Endodermal cell (in vitro differentiated cells): ENCODE data around the gene GRIK4. TPM values are rescaled to one million over a fixed set of nuclear protein-coding genes. Genes with fewer than 3 reads are reported as not detected.

Experiments used
- DNase-seq: peaks from one replicate; pipeline ENCODE4 v3.0.0-alpha.2; 2017
- H3K27ac ChIP-seq: 2 replicates; pipeline ENCODE4 v1.5.1; 2013; ENCODE audit warnings: mild to moderate bottlenecking, low read depth, low read length, moderate library complexity
- H3K27me3 ChIP-seq: 2 replicates; pipeline ENCODE4 v1.6.1; 2013; ENCODE audit warnings: mild to moderate bottlenecking, low read length, moderate library complexity; ENCODE audit not compliant: insufficient read depth, control insufficient read depth, poor library complexity, severe bottlenecking
- H3K36me3 ChIP-seq: 2 replicates; pipeline ENCODE4 v1.7.0; 2013; ENCODE audit warnings: mild to moderate bottlenecking, low read length, moderate library complexity; ENCODE audit not compliant: control insufficient read depth, insufficient read depth
- H3K4me1 ChIP-seq: one replicate; pipeline ENCODE4 v1.7.0; 2013; ENCODE audit warnings: low read length; ENCODE audit not compliant: control insufficient read depth, insufficient read depth
- H3K4me3 ChIP-seq: 2 replicates; pipeline ENCODE4 v1.5.1; 2013; ENCODE audit warnings: mild to moderate bottlenecking, low read length, moderate library complexity
- H3K9ac ChIP-seq: 2 replicates; pipeline ENCODE4 v1.6.1; 2013; ENCODE audit warnings: mild to moderate bottlenecking, low read length, moderate library complexity; ENCODE audit not compliant: poor library complexity, severe bottlenecking; ENCODE audit errors: extremely low read depth
- H3K9me3 ChIP-seq: 2 replicates; pipeline ENCODE4 v1.6.1; 2013; ENCODE audit warnings: mild to moderate bottlenecking, low read length, moderate library complexity; ENCODE audit not compliant: control insufficient read depth
- H3K27ac Mint-ChIP-seq: 2 replicates; pipeline ENCODE4 v1.8.0; 2020; ENCODE audit warnings: mixed read lengths
- H3K27me3 Mint-ChIP-seq: 2 replicates; pipeline ENCODE4 v1.8.0; 2021; ENCODE audit warnings: mild to moderate bottlenecking, mixed read lengths; ENCODE audit not compliant: insufficient read depth
- H3K36me3 Mint-ChIP-seq: 2 replicates; pipeline ENCODE4 v1.8.0; 2020; ENCODE audit warnings: low read depth, mixed read lengths
- H3K4me1 Mint-ChIP-seq: 2 replicates; pipeline ENCODE4 v1.8.0; 2020; ENCODE audit warnings: mixed read lengths
- H3K4me3 Mint-ChIP-seq: 2 replicates; pipeline ENCODE4 v1.8.0; 2020; ENCODE audit warnings: mild to moderate bottlenecking, moderate library complexity, mixed read lengths
- H3K9me3 Mint-ChIP-seq: 2 replicates; pipeline ENCODE4 v1.8.0; 2020; ENCODE audit warnings: mild to moderate bottlenecking, mixed read lengths
- WGBS, 2 experiments: methylation state at CpG; one replicate each; pipeline versions ENCODE4 v1.1.5 to v1.1.7; 2013; ENCODE audit warnings: missing lambda C conversion rate in 2 of 2, mixed read lengths in 1 of 2; ENCODE audit not compliant: insufficient coverage in 1 of 2, insufficient read length in 1 of 2; 5-methylcytosine and 5-hydroxymethylcytosine counted together
- total RNA-seq, 2 donors: library from RNA; stranded (reverse); fragmentation: NEBNext Ultra II Directional in 1 of 2; extraction: Animal tissue kit (Norgen Biotek cat#: 25700) in 1 of 2; gene quantifications; 2 replicates in 1 of 2; 3 replicates in 1 of 2; pipeline ENCODE4 v1.2.1, GENCODE V29; 2021
- TF ChIP-seq, protein P1 (sequence below): fragments of 200-600 bp; sonication (generic); conservative IDR thresholded peaks from 2 replicates; pipeline ENCODE4 v1.5.0; 2021; ENCODE audit warnings: antibody characterized with exemption, mild to moderate bottlenecking

Gene GRIK4
- total RNA-seq, 2 donors from 2014 or later: 1.7 to 3.5 TPM

DNA sequence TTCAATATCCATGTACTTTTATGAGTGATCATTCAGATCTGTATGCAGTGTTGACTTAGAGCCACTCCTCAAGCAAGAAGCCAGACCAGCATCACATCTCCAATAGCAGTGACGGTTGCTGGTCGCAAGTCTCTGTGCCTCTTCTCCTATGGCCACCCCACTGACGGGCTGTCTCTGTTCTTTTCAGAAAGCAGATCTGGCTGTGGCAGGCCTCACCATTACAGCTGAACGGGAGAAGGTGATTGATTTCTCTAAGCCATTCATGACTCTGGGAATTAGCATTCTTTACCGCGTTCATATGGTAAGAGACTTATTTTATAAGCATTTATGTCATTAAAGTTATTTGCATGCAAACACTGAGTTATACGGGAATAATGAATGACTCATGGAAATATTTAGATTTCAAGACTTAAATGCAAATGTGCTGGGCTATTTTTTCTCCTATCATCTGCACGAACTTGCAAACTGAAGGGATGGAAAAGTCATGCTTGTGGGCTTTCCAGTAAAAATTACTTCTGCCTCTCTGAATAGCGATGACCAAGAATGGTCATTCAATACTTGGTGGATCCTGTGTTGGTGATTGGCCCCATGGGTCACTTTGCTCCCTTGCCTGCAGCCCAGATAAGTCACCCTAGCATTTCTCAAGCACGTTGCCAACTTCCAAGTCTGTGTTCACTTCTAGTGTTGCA is 428.8 kb downstream of the GRIK4 start:
- peaks cover 17% of the 10 kb centered on the region for H3K9me3 Mint-ChIP-seq
- H3K4me3 Mint-ChIP-seq: no peak overlapping the region
- WGBS, 2 experiments: 85 to 92% methylated on average over 7 to 10 of the region's 10 CpGs
- no peak overlapping the region for H3K27ac Mint-ChIP-seq
- H3K9me3 ChIP-seq: peaks cover 16% of the 10 kb centered on the region
- H3K36me3 ChIP-seq: no peaks in the 10 kb centered on the region
- H3K9ac ChIP-seq: no peak overlapping the region
- DNase-seq: no peak
- TF ChIP-seq, protein P1, sequence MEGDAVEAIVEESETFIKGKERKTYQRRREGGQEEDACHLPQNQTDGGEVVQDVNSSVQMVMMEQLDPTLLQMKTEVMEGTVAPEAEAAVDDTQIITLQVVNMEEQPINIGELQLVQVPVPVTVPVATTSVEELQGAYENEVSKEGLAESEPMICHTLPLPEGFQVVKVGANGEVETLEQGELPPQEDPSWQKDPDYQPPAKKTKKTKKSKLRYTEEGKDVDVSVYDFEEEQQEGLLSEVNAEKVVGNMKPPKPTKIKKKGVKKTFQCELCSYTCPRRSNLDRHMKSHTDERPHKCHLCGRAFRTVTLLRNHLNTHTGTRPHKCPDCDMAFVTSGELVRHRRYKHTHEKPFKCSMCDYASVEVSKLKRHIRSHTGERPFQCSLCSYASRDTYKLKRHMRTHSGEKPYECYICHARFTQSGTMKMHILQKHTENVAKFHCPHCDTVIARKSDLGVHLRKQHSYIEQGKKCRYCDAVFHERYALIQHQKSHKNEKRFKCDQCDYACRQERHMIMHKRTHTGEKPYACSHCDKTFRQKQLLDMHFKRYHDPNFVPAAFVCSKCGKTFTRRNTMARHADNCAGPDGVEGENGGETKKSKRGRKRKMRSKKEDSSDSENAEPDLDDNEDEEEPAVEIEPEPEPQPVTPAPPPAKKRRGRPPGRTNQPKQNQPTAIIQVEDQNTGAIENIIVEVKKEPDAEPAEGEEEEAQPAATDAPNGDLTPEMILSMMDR: no peak
- no peaks in the 10 kb centered on the region for H3K4me1 ChIP-seq
- H3K27me3 Mint-ChIP-seq: no peaks in the 10 kb centered on the region
- H3K27me3 ChIP-seq: no peaks in the 10 kb centered on the region
- H3K36me3 Mint-ChIP-seq: peaks cover 4% of the 10 kb centered on the region
- no peak overlapping the region for H3K4me3 ChIP-seq
- H3K4me1 Mint-ChIP-seq: peaks cover 2% of the 10 kb centered on the region
- H3K27ac ChIP-seq: no peak overlapping the region

DNA sequence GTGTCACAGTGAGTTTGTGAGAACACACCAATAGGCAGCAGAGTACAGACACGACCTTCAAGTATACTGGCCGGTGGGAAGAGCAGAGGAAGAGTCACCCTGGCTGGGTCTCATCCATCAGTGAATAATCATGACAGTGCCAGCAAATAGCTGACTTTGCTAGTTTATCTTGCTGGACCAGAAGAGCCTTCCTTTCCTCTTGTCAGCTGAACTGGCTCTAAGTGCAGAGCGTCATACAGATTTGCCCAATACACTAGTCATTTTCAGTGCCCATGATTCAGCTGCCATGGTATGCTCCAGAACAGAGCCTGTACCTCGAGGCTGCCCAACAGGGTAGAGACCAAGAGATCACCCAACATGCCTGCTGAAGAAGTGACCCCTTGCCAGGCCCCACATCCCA is 429.5 kb downstream of the GRIK4 start:
- H3K27me3 Mint-ChIP-seq: no peaks in the 10 kb centered on the region
- no peak overlapping the region for H3K27ac ChIP-seq
- peaks cover 20% of the 10 kb centered on the region for H3K9me3 Mint-ChIP-seq
- no peak overlapping the region for H3K9ac ChIP-seq
- H3K27ac Mint-ChIP-seq: no peak overlapping the region
- no peaks in the 10 kb centered on the region for H3K36me3 ChIP-seq
- no peak for DNase-seq
- H3K4me1 ChIP-seq: no peaks in the 10 kb centered on the region
- WGBS, 2 experiments: 92 to 93% methylated on average over 3 to 4 of the region's 4 CpGs
- TF ChIP-seq, protein P1: no peak
- H3K4me1 Mint-ChIP-seq: peaks cover 2% of the 10 kb centered on the region
- no peak overlapping the region for H3K4me3 Mint-ChIP-seq
- H3K27me3 ChIP-seq: no peaks in the 10 kb centered on the region
- peaks cover 4% of the 10 kb centered on the region for H3K36me3 Mint-ChIP-seq
- H3K9me3 ChIP-seq: peaks cover 18% of the 10 kb centered on the region
- H3K4me3 ChIP-seq: no peak overlapping the region

DNA sequence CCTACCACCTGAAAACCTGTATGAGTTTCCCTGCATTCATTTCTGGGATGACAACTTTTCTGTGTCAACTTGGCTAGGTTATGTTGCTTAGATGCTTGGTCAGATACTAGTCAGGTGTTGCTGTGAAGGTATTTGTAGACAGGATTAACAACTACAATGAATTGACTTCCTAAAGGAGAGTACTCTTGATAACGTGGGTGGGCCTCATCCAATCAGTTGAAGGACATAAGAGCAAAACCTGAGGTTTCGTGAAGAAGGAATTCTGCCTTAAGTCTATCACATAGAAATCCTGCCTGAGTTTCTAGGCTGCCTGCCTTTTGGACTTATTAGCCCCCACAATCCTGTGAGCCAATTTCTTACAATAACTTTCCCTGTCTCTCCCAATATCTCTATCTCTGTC is 431.2 kb downstream of the GRIK4 start:
- no peak for DNase-seq
- Mint-ChIP-seq H3K4me1 (peaks cover 2% of the 10 kb centered on the region), H3K4me3 (no peak overlapping the region), H3K9me3 (peaks cover 20% of the 10 kb centered on the region), H3K27me3 (no peaks in the 10 kb centered on the region), H3K36me3 (peaks cover 4% of the 10 kb centered on the region), H3K27ac (no peak overlapping the region)
- WGBS, 2 experiments: 89 to 91% methylated on average over 2 of the region's 2 CpGs
- H3K9me3 ChIP-seq: peaks cover 18% of the 10 kb centered on the region
- TF ChIP-seq, protein P1: no peak
- no peak overlapping the region for H3K27ac ChIP-seq
- no peak overlapping the region for H3K4me3 ChIP-seq
- no peaks in the 10 kb centered on the region for H3K4me1 ChIP-seq
- H3K27me3 ChIP-seq: no peaks in the 10 kb centered on the region
- H3K36me3 ChIP-seq: no peaks in the 10 kb centered on the region
- no peak overlapping the region for H3K9ac ChIP-seq
